Measurements from ENCODE around the gene MEI4. TPM values are rescaled to one million over a fixed set of nuclear protein-coding genes. Genes with fewer than 3 reads are reported as not detected.

Gene MEI4
- total and polyA plus RNA-seq, 2 of the 8 experiments (the other 6 are each of a cell fraction or from before 2014, with no cell fraction given) = 0.05 to 0.24 TPM

DNA sequence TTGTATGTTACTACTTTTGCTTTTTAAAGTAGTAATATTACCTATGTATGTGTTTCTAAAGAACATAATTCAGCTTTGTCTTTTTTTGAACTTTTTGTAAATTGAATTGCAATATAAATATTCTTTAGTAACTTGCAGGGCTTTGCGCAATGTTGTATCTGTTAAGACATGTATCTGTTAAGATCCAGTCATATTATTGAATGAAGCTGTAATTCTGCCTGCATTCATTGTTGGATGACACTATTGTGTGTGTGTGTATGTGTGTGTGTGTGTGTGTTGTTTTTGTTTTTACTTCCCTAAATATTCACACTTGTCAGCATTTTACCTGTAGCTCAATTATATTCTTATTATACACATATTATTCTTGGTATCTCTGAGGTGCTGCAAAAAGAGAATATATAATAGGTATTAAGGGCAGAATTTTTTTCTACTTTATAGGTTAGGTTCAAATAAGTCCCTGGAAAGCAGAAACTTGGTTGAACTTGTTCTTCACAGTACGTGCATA lies 164.0 kb downstream of the MEI4 start:
- DNase-seq (ENCODE audit: low read depth in 1 of 2, low spot score in 2 of 2) = no peak
- 92% methylated on average over 2 of the region's 2 CpGs; no CpG with 5 or more reads in 1 of the 2 experiments for WGBS, 2 experiments (ENCODE audit: extremely low coverage in 1 of 2, insufficient coverage in 1 of 2, insufficient read length in 1 of 2, insufficient replicate concordance in 2 of 2, low coverage in 1 of 2, low lambda C conversion rate in 2 of 2, missing lambda C conversion rate in 1 of 2)
- Histone ChIP-seq H3K4me1 (replicated peaks in 1 of 4; ENCODE audit: control insufficient read depth in 3 of 4, insufficient read depth in 4 of 4, low read length in 3 of 4) (no peaks in the 10 kb centered on the region), H3K56ac (replicated peaks; ENCODE audit: insufficient read length, low read depth, low read length) (no peak overlapping the region), H4K91ac (replicated peaks; ENCODE audit: insufficient read length, low read length) (no peak overlapping the region), H3K9ac (replicated peaks in 1 of 4; ENCODE audit: extremely low read depth in 1 of 4, low read depth in 3 of 4, low read length in 3 of 4) (no peak overlapping the region), H2BK5ac (ENCODE audit: low read depth, low read length) (no peak overlapping the region), H2AK5ac (ENCODE audit: low read depth, low read length) (no peak overlapping the region), H2BK15ac (ENCODE audit: low read length) (no peak overlapping the region), H3K79me2 (ENCODE audit: control insufficient read depth in 1 of 2, insufficient read depth in 2 of 2, low read length in 2 of 2) (no peaks in the 10 kb centered on the region), H3K27ac (ENCODE audit: low read depth, low read length) (no peak overlapping the region), H3K18ac (ENCODE audit: extremely low read depth, low read length) (no peak overlapping the region), H3K4ac (replicated peaks; ENCODE audit: insufficient read length, low read depth, low read length) (no peak overlapping the region), H2BK120ac (replicated peaks; ENCODE audit: low read depth, low read length) (no peak overlapping the region), H2BK20ac (ENCODE audit: low read length) (no peak overlapping the region), H2AFZ (ENCODE audit: low read length) (no peak overlapping the region), H3K36me3 (ENCODE audit: control insufficient read depth in 2 of 4, insufficient read depth in 4 of 4, low read length in 3 of 4) (no peaks in the 10 kb centered on the region), H4K5ac (ENCODE audit: insufficient read length, low read depth, low read length) (no peak overlapping the region), H2BK12ac (ENCODE audit: low read depth, low read length) (no peak overlapping the region), H3K79me1 (ENCODE audit: low read depth, low read length) (no peaks in the 10 kb centered on the region), H3K23ac (ENCODE audit: insufficient read length) (no peak overlapping the region), H3K4me3 (ENCODE audit: extremely low read depth in 1 of 4, insufficient read depth in 2 of 4, low read depth in 3 of 4, low read length in 4 of 4) (no peak overlapping the region), H3K9me3 (ENCODE audit: insufficient read depth in 2 of 2, low read depth in 1 of 2, low read length in 1 of 2) (no peaks in the 10 kb centered on the region), H3K23me2 (ENCODE audit: low read depth, low read length) (no peaks in the 10 kb centered on the region), H3K4me2 (ENCODE audit: insufficient read depth in 1 of 2, low read depth in 2 of 2, low read length in 2 of 2) (no peak overlapping the region), H4K20me1 (replicated peaks in 1 of 2; ENCODE audit: control insufficient read depth in 1 of 2, insufficient read depth in 2 of 2, low read length in 2 of 2) (no peaks in the 10 kb centered on the region), H4K8ac (ENCODE audit: extremely low read depth, insufficient read depth, low read length) (no peak overlapping the region), H3K27me3 (replicated peaks in 1 of 4; ENCODE audit: control insufficient read depth in 3 of 4, extremely low read depth in 1 of 4, insufficient read depth in 3 of 4, low read length in 3 of 4) (no peaks in the 10 kb centered on the region), H3K14ac (ENCODE audit: insufficient read length) (no peak overlapping the region)
- ChIA-PET POLR2A (ENCODE audit: partially characterized antibody) (no interaction called here), CTCF (ENCODE audit: partially characterized antibody) (no interaction called here)
- FAIRE-seq = no peak
- no peak for TF ChIP-seq E2F6 (IDR thresholded peaks at IDR 0.05)

All from H1 (cell line).